Measurements from ENCODE around the gene TSSC4. TPM values are rescaled to one million over a fixed set of nuclear protein-coding genes. Genes with fewer than 3 reads are reported as not detected.

TSSC4 gene
- total RNA-seq, 6 experiments from 2014 or later: 47.4 to 74.7 (median 62.8) TPM

DNA sequence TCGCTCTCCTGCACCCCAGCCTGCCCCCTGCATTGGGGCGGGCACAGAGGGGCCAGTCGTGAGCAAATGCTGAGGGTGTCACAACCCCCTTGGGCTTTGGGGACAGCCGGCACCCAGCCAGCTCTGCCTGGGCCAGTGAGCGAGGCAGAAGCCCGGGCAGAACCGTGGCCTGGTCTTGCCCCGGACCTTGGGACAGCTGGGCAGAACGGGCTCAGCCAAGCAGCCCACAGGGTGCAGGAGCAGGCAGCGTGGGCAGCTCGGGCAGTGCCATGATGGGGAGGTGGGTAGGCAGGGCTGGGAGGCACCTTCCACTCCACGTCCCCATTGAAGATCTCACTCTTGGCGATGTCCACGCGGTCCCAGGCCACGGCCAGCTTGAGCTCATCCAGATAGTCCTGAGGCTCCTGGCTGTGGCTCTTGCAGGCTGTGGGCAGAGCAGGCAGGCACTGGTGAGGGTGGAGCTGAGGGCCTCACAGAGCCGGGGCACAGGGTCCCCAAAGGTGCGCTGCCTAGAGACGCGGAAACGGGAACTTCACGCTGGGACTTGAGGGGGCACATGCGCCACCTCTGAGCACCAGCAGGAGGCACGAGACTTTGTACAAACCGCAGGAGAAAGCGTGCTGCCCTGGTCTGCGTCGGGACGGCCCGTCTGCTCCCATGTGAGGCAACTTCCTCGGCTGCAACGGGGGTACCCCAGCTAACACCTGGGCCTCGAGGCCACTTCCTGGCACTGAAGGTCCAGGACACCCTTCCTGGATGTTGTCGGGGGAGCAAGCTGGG, 15.2 kb downstream of the TSSC4 start:
- Mint-ChIP-seq H3K4me3 (no peak overlapping the region), H3K9me3 (no peaks in the 10 kb centered on the region), H3K4me1 (ENCODE audit: low read depth) (no peaks in the 10 kb centered on the region), H3K27me3 (ENCODE audit: insufficient read depth) (peaks cover 9% of the 10 kb centered on the region), H3K36me3 (ENCODE audit: low read depth) (no peaks in the 10 kb centered on the region), H3K27ac (no peak overlapping the region)
- TF ChIP-seq, protein P1, sequence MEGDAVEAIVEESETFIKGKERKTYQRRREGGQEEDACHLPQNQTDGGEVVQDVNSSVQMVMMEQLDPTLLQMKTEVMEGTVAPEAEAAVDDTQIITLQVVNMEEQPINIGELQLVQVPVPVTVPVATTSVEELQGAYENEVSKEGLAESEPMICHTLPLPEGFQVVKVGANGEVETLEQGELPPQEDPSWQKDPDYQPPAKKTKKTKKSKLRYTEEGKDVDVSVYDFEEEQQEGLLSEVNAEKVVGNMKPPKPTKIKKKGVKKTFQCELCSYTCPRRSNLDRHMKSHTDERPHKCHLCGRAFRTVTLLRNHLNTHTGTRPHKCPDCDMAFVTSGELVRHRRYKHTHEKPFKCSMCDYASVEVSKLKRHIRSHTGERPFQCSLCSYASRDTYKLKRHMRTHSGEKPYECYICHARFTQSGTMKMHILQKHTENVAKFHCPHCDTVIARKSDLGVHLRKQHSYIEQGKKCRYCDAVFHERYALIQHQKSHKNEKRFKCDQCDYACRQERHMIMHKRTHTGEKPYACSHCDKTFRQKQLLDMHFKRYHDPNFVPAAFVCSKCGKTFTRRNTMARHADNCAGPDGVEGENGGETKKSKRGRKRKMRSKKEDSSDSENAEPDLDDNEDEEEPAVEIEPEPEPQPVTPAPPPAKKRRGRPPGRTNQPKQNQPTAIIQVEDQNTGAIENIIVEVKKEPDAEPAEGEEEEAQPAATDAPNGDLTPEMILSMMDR (IDR thresholded peaks at IDR 0.05): peak; percentile 38; the same call in 1 of the 2 replicates
- no peak for DNase-seq

DNA sequence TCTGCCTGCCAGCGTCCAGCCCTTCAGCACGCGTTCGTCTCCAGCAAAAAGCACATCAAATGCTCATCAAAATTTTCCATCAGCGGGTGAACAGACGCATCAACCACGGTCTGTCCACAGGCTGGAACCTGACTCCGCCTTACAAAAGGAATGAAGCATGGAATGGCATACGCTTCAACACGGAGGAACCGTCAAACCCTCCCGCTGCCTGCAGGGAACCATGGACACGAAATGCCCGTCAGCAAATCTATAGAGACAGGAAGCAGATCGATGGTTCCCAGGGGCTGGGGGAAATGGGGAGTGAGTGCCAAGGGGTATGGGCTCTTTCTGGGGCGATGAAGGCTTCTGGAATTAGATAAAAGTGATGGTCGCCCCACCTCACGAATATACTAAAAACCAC, 16.2 kb downstream of the TSSC4 start:
- Mint-ChIP-seq H3K4me1 (ENCODE audit: low read depth) (no peaks in the 10 kb centered on the region), H3K9me3 (no peaks in the 10 kb centered on the region), H3K4me3 (no peak overlapping the region), H3K27me3 (ENCODE audit: insufficient read depth) (peaks cover 7% of the 10 kb centered on the region; the same call in 1 of the 2 replicates), H3K36me3 (ENCODE audit: low read depth) (no peaks in the 10 kb centered on the region), H3K27ac (no peak overlapping the region)
- TF ChIP-seq, protein P1 (IDR thresholded peaks at IDR 0.05): no peak
- no peak for DNase-seq

DNA sequence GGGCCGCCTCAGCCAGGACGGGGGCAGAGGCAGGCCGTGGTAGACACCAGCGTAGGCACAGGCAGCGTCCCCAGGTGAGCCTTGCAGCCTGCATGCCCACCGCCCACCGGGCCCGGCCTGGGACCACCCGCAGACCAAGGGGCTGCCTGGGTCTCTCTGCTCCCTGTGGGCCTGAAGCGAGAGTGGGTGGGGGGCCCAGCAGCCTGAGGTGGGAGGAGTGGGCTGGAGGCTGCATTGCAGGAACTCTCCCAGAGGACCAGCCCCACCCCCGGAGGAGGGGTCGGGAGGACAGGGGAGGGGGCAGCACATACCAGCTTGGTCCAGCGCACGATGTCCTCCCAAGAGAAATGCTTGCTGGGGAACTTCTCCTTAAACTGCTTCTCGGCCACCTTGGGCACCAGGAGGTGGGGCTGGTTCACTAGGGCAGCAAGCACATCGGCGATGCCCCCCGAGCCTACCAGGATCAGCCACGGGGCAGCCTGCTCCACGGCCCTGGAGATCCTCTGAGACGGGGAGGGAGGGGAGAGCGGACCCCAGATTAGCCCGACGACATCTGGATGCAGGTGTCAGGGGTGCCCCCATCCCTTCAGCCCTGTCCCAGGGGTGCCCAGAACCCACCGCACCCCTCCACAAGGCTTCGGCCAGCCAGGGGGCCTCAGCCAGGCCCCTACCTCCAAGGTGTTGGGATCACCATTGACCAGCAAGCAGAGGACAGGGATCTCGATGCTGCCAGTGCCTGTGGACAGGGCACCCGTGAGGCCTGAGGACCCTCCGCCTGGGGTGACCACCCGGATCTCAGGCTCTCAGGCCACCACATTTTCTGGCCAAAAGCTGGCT, 17.5 kb downstream of the TSSC4 start:
- H3K4me1 Mint-ChIP-seq (ENCODE audit: low read depth): no peaks in the 10 kb centered on the region
- H3K9me3 Mint-ChIP-seq: no peaks in the 10 kb centered on the region

DNA sequence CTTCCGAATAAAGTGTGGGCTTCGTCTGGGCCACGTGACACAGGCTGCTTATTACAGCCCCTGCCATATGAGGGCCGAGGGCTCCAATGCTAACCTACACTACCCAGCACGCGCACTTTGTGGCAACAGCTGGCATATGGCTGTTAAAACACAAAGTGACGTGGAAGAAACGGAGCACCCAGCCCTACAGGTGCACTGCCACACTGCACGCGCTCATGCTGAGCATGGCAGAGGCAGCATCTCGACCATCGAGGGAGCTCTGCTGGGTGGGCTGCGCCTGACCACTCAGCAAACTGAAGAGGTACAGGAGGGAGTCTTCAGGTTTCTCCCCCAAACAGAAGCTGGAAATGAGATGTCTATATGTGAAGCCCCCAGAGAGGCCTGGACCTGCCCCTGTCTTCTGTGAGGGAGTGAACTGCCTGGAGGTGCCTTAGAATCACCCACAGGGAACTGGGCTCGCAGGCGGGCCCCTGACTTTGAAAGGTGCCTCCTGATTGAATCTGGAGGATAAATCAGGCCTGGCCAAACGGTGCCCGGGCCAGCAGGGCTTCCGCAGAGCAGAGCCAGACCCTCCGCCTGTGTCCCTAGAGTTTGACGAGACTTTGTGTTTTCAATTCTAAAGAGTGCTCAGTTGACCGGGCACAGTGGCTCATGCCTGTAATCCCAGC, 18.3 kb downstream of the TSSC4 start:
- no peak overlapping the region for H3K27ac Mint-ChIP-seq
- H3K4me1 Mint-ChIP-seq (ENCODE audit: low read depth): no peaks in the 10 kb centered on the region
- H3K4me3 Mint-ChIP-seq: no peak overlapping the region

More for the DNA sequence above, 17.5 kb downstream of the TSSC4 start:
- Mint-ChIP-seq H3K4me3 (no peak overlapping the region), H3K27ac (no peak overlapping the region), H3K27me3 (ENCODE audit: insufficient read depth) (peaks cover 3% of the 10 kb centered on the region; the same call in 1 of the 2 replicates), H3K36me3 (ENCODE audit: low read depth) (no peaks in the 10 kb centered on the region)
- no peak for DNase-seq
- TF ChIP-seq, protein P1 (IDR thresholded peaks at IDR 0.05): no peak

More for the DNA sequence above, 18.3 kb downstream of the TSSC4 start:
- H3K27me3 Mint-ChIP-seq (ENCODE audit: insufficient read depth): peaks cover 3% of the 10 kb centered on the region; the same call in 1 of the 2 replicates
- DNase-seq: no peak
- no peaks in the 10 kb centered on the region for H3K9me3 Mint-ChIP-seq
- no peaks in the 10 kb centered on the region for H3K36me3 Mint-ChIP-seq (ENCODE audit: low read depth)
- TF ChIP-seq, protein P1 (IDR thresholded peaks at IDR 0.05): no peak
